IPS-20b (cell line): ENCODE data around the gene TMEM87B.
"Not testable (repeated sequence)": the region's sequence is repeated elsewhere in the genome, so short reads cannot be mapped to it uniquely, and the experiment has no call there.

ENCODE experiments used
- H3K27ac ChIP-seq: one replicate; pipeline ENCODE4 v1.5.1; 2013; ENCODE audit warnings: low read length
- H3K27me3 ChIP-seq: 2 replicates; pipeline ENCODE4 v1.6.1; 2013; ENCODE audit warnings: mild to moderate bottlenecking, low read length, inconsistent platforms; ENCODE audit not compliant: insufficient read depth
- H3K36me3 ChIP-seq: 2 replicates; pipeline ENCODE4 v1.6.1; 2013; ENCODE audit warnings: low read depth, mild to moderate bottlenecking, inconsistent platforms, low read length, moderate library complexity; ENCODE audit not compliant: insufficient read depth
- H3K4me1 ChIP-seq: 2 replicates; pipeline ENCODE4 v1.6.1; 2013; ENCODE audit warnings: mild to moderate bottlenecking, control low read depth, inconsistent platforms, low read length, moderate library complexity; ENCODE audit not compliant: insufficient read depth
- H3K4me3 ChIP-seq: 2 replicates; pipeline ENCODE4 v1.5.1; 2013; ENCODE audit warnings: mild to moderate bottlenecking, low read length, inconsistent platforms
- H3K9ac ChIP-seq: 2 replicates; pipeline ENCODE4 v1.6.1; 2013; ENCODE audit warnings: low read depth, mild to moderate bottlenecking, inconsistent platforms, low read length, moderate library complexity
- H3K9me3 ChIP-seq: 2 replicates; pipeline ENCODE4 v1.6.1; 2013; ENCODE audit warnings: mild to moderate bottlenecking, low read depth, low read length, inconsistent platforms; ENCODE audit not compliant: insufficient read depth

Gene TMEM87B

GRCh38 chr2:112095681-112096080, 40.6 kb downstream of the TMEM87B start:
- Histone ChIP-seq H3K27ac (no peak overlapping the region), H3K4me1 (no peaks in the 10 kb centered on the region; the same call in 1 of the 2 replicates), H3K9me3 (no peaks in the 10 kb centered on the region), H3K4me3 (no peak overlapping the region), H3K9ac (no peak overlapping the region), H3K36me3 (peaks cover 18% of the 10 kb centered on the region), H3K27me3 (no peaks in the 10 kb centered on the region)

DNA sequence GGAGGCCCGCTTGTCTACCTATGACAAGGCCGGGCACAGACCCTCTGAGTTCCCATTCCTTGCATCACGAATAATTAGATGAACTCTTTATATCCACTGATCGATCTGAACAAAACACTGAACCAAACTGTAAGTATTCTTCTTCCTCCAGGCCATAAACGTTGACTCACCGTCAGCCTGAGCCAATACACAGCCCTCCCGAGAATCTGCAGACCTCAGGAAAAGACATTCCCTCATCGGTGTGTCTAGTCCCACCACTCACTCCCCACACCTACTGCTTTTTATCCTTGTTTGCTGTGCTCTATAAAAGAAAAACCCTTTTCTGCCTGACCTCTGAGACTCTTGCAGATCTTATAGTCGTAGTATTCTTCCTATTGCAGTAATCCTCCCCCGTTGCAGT, 41.0 kb downstream of the TMEM87B start:
- Histone ChIP-seq H3K27ac (no peak overlapping the region), H3K9ac (no peak overlapping the region), H3K27me3 (no peaks in the 10 kb centered on the region), H3K4me1 (no peaks in the 10 kb centered on the region; the same call in 1 of the 2 replicates), H3K4me3 (no peak overlapping the region), H3K36me3 (peaks cover 17% of the 10 kb centered on the region), H3K9me3 (no peaks in the 10 kb centered on the region)

- Histone ChIP-seq H3K27ac (no peak overlapping the region), H3K4me1 (no peaks in the 10 kb centered on the region), H3K27me3 (no peaks in the 10 kb centered on the region), H3K4me3 (no peak overlapping the region), H3K9ac (no peak overlapping the region), H3K36me3 (peaks cover 10% of the 10 kb centered on the region; the same call in 1 of the 2 replicates), H3K9me3 (peaks cover 10% of the 10 kb centered on the region)
Observed at GRCh38 chr2:112108178-112108832, 53.2 kb downstream of the TMEM87B start.

DNA sequence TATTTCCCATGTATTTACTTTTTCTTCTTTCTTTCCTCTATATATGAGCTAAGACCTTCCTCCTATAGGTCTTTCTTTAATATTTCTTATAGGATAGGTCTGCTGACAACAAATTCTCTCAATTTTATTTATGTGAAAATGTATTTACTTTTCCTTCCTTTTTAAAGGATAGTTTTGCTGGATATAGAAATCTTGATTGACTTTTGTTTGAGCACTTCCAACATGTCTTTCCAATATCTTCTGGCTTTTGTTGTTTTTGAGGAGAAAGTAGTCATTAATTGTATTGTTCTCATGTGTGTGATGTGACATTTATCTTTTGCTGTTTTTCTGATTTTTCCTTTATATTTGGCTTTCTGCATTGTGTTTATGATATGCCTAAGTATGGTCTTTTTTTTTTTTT, 54.2 kb downstream of the TMEM87B start:
- H3K4me3 ChIP-seq, result no peak overlapping the region
- H3K27ac ChIP-seq, result no peak overlapping the region
- no peaks in the 10 kb centered on the region for H3K4me1 ChIP-seq
- H3K9me3 ChIP-seq, result peaks cover 10% of the 10 kb centered on the region
- no peak overlapping the region for H3K9ac ChIP-seq
- peaks cover 10% of the 10 kb centered on the region; the same call in 1 of the 2 replicates for H3K36me3 ChIP-seq
- H3K27me3 ChIP-seq, result no peaks in the 10 kb centered on the region

DNA sequence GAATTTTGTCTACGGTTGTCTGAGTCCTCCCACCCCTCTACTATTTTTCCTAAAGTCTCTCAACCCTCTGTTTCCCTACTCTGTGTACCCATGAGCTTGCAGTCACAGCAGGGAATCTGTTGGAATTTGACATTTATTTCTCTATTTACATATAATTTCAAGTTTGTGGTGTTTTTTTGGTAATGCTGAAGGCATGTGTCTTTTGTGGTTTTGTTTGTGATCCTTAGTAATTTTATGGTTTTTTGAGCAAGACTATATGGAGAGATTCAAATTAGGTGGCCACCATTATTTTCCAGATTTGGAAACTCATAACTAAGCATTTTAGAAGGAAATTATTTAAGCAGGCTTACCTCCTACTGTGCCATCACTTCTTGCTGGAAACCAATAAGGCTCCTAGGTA, 55.9 kb downstream of the TMEM87B start:
- Histone ChIP-seq H3K36me3 (peaks cover 10% of the 10 kb centered on the region; the same call in 1 of the 2 replicates), H3K9me3 (peaks cover 10% of the 10 kb centered on the region)

DNA sequence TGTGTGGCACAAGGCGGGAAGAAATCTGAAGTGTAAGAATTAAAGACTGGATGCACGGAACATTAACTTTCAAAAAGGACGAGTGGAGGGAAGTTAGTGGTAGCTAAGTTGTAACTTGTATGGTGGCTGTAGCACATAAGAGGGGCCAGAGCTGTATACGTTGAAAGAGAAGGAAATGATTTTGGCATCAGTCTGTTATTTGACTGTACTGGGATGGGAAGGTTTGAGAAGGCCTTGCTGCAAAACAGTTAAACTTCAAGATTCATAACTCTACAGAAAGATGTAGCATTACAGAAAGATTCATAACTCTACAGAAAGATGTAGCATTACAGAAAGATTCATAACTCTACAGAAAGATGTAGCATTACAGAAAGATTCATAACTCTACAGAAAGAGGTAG, 58.3 kb downstream of the TMEM87B start:
- not testable (repeated sequence) for H3K4me1 ChIP-seq, H3K9me3 ChIP-seq, H3K27ac ChIP-seq, H3K36me3 ChIP-seq, H3K27me3 ChIP-seq, H3K4me3 ChIP-seq, H3K9ac ChIP-seq

More for the DNA sequence above, 55.9 kb downstream of the TMEM87B start:
- H3K9ac ChIP-seq, result no peak overlapping the region
- H3K4me1 ChIP-seq, result no peaks in the 10 kb centered on the region
- no peak overlapping the region for H3K27ac ChIP-seq
- no peak overlapping the region for H3K4me3 ChIP-seq
- no peaks in the 10 kb centered on the region for H3K27me3 ChIP-seq

GRCh38 chr2:112118148-112118547, 63.1 kb downstream of the TMEM87B start:
- H3K4me3 ChIP-seq, result no peak overlapping the region

DNA sequence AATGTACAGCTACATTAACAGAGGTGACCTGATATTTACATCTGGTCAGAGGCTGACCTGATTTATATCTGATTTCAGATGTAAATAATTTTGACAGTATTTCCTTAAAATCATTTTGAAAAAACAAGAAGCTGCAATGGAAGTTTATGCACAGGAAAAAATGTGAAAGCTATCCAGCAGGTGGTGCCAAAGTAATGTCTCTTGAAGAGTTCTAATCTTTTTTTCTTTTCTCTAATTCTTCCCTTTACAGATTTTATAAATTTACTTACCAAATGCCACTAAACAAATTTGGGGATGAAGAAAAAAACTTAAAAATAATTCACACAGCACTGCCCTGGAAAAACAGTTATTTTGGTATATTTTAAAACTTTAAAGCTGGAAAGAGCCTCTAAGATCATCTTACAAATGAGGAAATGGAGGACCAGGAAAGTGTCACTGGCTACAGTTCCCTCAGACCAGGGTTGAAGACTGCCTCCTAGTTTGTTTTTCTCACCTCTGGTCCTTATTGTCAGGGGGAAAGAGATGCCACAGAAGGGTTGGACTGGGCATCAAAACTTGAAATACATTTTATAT, 66.7 kb downstream of the TMEM87B start:
- Histone ChIP-seq H3K9me3 (no peaks in the 10 kb centered on the region), H3K9ac (no peak overlapping the region), H3K27ac (no peak overlapping the region), H3K4me1 (no peaks in the 10 kb centered on the region), H3K4me3 (no peak overlapping the region), H3K36me3 (no peaks in the 10 kb centered on the region), H3K27me3 (no peaks in the 10 kb centered on the region)

More at GRCh38 chr2:112118148-112118547, 63.1 kb downstream of the TMEM87B start:
- H3K9me3 ChIP-seq, result no peaks in the 10 kb centered on the region
- no peak overlapping the region for H3K27ac ChIP-seq
- H3K4me1 ChIP-seq, result no peaks in the 10 kb centered on the region
- H3K9ac ChIP-seq, result no peak overlapping the region
- no peaks in the 10 kb centered on the region for H3K27me3 ChIP-seq
- H3K36me3 ChIP-seq, result no peaks in the 10 kb centered on the region

- Histone ChIP-seq H3K27ac (no peak overlapping the region), H3K4me1 (no peaks in the 10 kb centered on the region), H3K36me3 (no peaks in the 10 kb centered on the region), H3K9me3 (no peaks in the 10 kb centered on the region), H3K27me3 (no peaks in the 10 kb centered on the region), H3K4me3 (no peak overlapping the region), H3K9ac (no peak overlapping the region)
Observed at GRCh38 chr2:112129060-112129459, 74.0 kb downstream of the TMEM87B start.

GRCh38 chr2:112133344-112133743, 78.3 kb downstream of the TMEM87B start:
- Histone ChIP-seq H3K9me3 (no peaks in the 10 kb centered on the region), H3K4me1 (no peaks in the 10 kb centered on the region), H3K9ac (no peak overlapping the region), H3K27ac (no peak overlapping the region), H3K27me3 (peaks cover 26% of the 10 kb centered on the region), H3K4me3 (no peak overlapping the region), H3K36me3 (no peaks in the 10 kb centered on the region)

DNA sequence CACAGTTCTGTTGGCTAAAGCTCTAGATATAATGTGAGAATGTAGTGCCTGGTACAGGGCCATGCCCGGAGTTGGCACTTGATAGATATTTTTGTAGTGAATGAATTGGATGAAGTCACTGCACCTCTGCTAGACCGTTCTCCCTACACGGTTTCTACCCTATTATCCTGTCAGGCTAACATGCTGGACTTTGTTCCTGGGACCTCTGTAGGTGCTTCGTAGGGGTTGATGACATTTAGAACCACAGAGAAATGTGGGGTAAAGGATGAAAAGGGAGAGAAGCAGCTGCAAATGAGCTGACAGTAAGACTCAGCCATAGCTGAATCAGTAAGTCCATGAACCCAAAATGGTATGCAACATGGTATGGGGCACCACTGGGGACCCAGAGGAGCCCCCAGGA, 79.1 kb downstream of the TMEM87B start:
- H3K27me3 ChIP-seq, result peaks cover 34% of the 10 kb centered on the region
- H3K9ac ChIP-seq, result no peak overlapping the region
- H3K4me3 ChIP-seq, result no peak overlapping the region
- no peaks in the 10 kb centered on the region for H3K36me3 ChIP-seq
- no peaks in the 10 kb centered on the region for H3K4me1 ChIP-seq
- no peaks in the 10 kb centered on the region for H3K9me3 ChIP-seq
- no peak overlapping the region for H3K27ac ChIP-seq

DNA sequence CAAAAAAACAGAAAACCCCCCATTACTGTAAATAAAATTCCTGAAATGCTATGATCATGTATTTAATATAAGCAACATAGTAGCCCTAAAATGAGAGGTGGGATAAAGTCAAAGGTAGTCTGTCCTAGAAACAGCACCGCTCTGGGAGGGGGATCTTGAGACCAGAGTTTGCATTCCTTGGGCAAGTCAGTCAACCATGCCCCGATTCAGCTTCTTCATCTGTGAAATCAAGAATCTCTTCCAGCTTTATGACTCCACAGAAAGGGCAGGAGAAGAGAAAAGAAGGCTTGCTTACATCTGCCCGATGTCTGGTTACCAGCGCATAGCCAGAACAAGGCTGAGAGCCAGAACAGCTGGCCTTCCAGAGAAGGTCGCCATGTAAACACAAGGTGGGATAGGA, 81.0 kb downstream of the TMEM87B start:
- Histone ChIP-seq H3K27me3 (peaks cover 53% of the 10 kb centered on the region), H3K27ac (no peak overlapping the region), H3K4me1 (no peaks in the 10 kb centered on the region), H3K4me3 (no peak overlapping the region), H3K9ac (no peak overlapping the region), H3K9me3 (no peaks in the 10 kb centered on the region), H3K36me3 (no peaks in the 10 kb centered on the region)
